Natural killer cell (primary cell): ENCODE results near the gene PPP3CA. TPM values are rescaled to one million over a fixed set of nuclear protein-coding genes. Genes with fewer than 3 reads are reported as not detected.

Experiments used
- ATAC-seq, 3 donors: fragments of 150-1000 bp in 2 of 3; fragments of 200-7000 bp in 1 of 3; cut with Tn5 transposase; 1 replicate in 1 of 3; 2 replicates in 2 of 3; pipeline ENCODE4 v1.10.0; 2021; ENCODE audit warnings: mild to moderate bottlenecking in 2 of 3, moderate library complexity in 2 of 3
- DNase-seq, 2 donors: peaks; one replicate each; pipeline versions ENCODE4 v3.0.0 to v3.0.0-alpha.2; 2013 to 2021; ENCODE audit warnings: mixed read lengths in 1 of 2
- H3K27ac ChIP-seq: one replicate; pipeline ENCODE4 v1.5.1; 2013; ENCODE audit warnings: mild to moderate bottlenecking, low read length
- H3K27me3 ChIP-seq: one replicate; pipeline ENCODE4 v1.6.1; 2013; ENCODE audit warnings: low read length; ENCODE audit not compliant: control insufficient read depth, insufficient read depth
- H3K36me3 ChIP-seq: one replicate; pipeline ENCODE4 v1.6.1; 2013; ENCODE audit warnings: low read length; ENCODE audit not compliant: control insufficient read depth, insufficient read depth
- H3K4me1 ChIP-seq: one replicate; pipeline ENCODE4 v1.6.1; 2013; ENCODE audit warnings: low read length; ENCODE audit not compliant: control insufficient read depth, insufficient read depth
- H3K4me3 ChIP-seq: one replicate; pipeline ENCODE4 v1.5.1; 2013; ENCODE audit warnings: low read length
- H3K9me3 ChIP-seq: one replicate; pipeline ENCODE4 v1.6.1; 2013; ENCODE audit warnings: low read length; ENCODE audit not compliant: control insufficient read depth, insufficient read depth
- H3K27ac Mint-ChIP-seq, 2 donors: one replicate each; pipeline ENCODE4 v1.8.0; 2022; ENCODE audit warnings: mild to moderate bottlenecking in 2 of 2, mixed read lengths in 2 of 2, moderate library complexity in 1 of 2
- H3K27me3 Mint-ChIP-seq, 2 donors: one replicate each; pipeline ENCODE4 v1.8.0; 2022; ENCODE audit warnings: low read depth in 2 of 2, mixed read lengths in 2 of 2
- H3K36me3 Mint-ChIP-seq: one replicate; pipeline ENCODE4 v1.8.0; 2022; ENCODE audit warnings: mixed read lengths
- H3K4me1 Mint-ChIP-seq, 2 donors: one replicate each; pipeline ENCODE4 v1.8.0; 2022; ENCODE audit warnings: mixed read lengths in 2 of 2
- H3K4me3 Mint-ChIP-seq: one replicate; pipeline ENCODE4 v1.8.0; 2022; ENCODE audit warnings: mild to moderate bottlenecking, moderate library complexity, mixed read lengths
- H3K9me3 Mint-ChIP-seq, 2 donors: one replicate each; pipeline ENCODE4 v1.8.0; 2022; ENCODE audit warnings: mixed read lengths in 2 of 2
- CTCF ChIP-seq: fragments of 200-600 bp; IDR thresholded peaks from one replicate; pipeline ENCODE4 v1.8.0; 2022; ENCODE audit warnings: antibody characterized with exemption
- WGBS: methylation state at CpG from one replicate; pipeline ENCODE4 v1.1.7; 2013; ENCODE audit warnings: missing lambda C conversion rate; ENCODE audit not compliant: insufficient coverage; 5-methylcytosine and 5-hydroxymethylcytosine counted together
- intact Hi-C: fragments of 100-400 bp; cut with micrococcal nuclease; formaldehyde crosslinking; loops from one replicate; pipeline ENCODE4 v1.14.2; 2022
- total RNA-seq, 4 donors: library from RNA; stranded (reverse); fragments of 120-200 nt in 1 of 4; gene quantifications; one replicate each; pipeline versions ENCODE4 v1.2.3 to v1.2.4, GENCODE V29; 2013 to 2022

Gene PPP3CA
- total RNA-seq, 3 donors from 2014 or later (not counting 1 experiment from before 2014, with no cell fraction given): 53.1 to 73.1 (median 58.0) TPM

DNA sequence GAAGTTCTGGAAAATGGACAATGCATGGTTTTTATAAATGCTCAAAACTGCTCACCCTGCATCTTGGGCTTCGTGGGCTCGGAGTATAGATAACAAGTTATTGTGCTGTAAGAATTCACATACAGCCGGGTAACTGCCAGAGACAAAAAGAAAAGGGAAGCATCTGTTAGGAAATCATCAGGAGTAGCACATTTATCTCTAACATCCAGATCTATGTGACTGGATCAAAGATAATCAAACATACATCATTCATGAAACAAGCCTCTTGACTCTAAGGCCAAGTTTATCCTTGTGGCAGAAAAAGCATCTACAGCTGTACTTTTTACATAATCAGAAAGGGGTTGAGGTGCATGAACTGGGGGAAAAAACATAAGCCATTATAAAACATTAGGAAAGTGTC is 264.2 kb downstream of the PPP3CA start:
- no peak for TF ChIP-seq CTCF
- Mint-ChIP-seq H3K4me3 (no peak overlapping the region), H3K27me3 (no peaks in the 10 kb centered on the region), H3K27ac (no peak overlapping the region), H3K9me3 (no peaks in the 10 kb centered on the region), H3K4me1 (peaks cover 14 to 20% of the 10 kb centered on the region in 2 donors), H3K36me3 (no peaks in the 10 kb centered on the region)
- Histone ChIP-seq H3K36me3 (peaks cover 38% of the 10 kb centered on the region), H3K27ac (no peak overlapping the region), H3K27me3 (no peaks in the 10 kb centered on the region), H3K4me3 (no peak overlapping the region), H3K4me1 (no peaks in the 10 kb centered on the region), H3K9me3 (no peaks in the 10 kb centered on the region)
- intact Hi-C loops: no loop called here
- DNase-seq: no peak
- ATAC-seq: no peak
- 79% methylated on average over 3 of the region's 3 CpGs for WGBS

DNA sequence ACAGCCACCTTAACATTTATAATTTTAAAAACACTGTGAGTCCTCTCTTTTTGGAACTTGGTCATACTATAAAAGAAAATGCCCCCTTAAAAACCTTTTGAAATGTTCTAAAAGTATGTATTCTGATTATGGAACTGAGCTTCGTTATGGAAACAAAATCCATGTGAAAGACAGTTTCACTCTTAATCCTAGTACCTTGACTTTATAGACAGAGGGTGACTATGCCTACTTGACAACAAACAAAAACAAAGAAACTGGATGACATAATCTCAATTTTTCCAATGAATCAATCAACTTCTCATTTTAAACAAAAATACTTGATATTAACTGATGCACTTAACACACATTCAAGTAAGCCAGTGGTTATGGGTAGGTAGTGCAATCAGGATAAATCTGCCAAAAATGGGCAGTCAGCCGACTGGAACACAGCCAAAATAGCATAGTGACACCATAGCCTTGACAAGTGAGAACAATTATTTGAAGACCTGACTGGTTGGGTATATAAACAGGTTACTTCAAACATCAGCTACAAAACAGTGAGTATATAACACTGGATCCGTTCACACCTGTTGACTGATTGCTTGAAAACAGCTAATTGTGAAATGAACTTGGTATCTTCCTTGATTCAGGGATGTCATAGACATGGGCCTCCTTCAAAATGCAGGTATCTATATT is 265.5 kb downstream of the PPP3CA start:
- H3K4me3 Mint-ChIP-seq: no peak overlapping the region
- ATAC-seq (no peak), DNase-seq (no peak)
- H3K4me1 Mint-ChIP-seq: peaks cover 11 to 24% of the 10 kb centered on the region in 2 donors
- no peaks in the 10 kb centered on the region for H3K9me3 Mint-ChIP-seq
- Histone ChIP-seq H3K9me3 (no peaks in the 10 kb centered on the region), H3K4me1 (no peaks in the 10 kb centered on the region), H3K27ac (no peak overlapping the region), H3K36me3 (peaks cover 35% of the 10 kb centered on the region), H3K4me3 (no peak overlapping the region), H3K27me3 (no peaks in the 10 kb centered on the region)
- no peaks in the 10 kb centered on the region for H3K27me3 Mint-ChIP-seq
- 96% methylated on average over 3 of the region's 3 CpGs for WGBS
- no peak overlapping the region for H3K27ac Mint-ChIP-seq
- H3K36me3 Mint-ChIP-seq: no peaks in the 10 kb centered on the region
- no peak for TF ChIP-seq CTCF
- intact Hi-C loops: no loop called here

DNA sequence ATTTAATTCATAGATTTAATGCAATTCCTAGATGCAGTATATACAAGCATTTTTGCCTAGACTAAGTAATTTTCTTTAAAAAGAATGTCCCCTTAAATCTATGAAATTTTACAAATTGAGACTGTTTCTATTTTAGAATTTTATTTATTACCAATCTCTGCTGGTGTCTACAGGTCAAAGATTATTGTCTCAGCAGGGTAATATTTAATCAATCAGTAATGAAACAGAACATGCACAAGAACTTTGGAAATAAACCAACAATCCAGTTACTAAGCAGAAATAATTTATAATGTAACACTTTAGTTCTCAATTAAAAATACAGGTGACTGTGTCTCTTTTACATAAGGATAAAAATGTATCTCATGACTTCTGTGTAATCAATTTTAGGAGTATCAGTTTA is 266.2 kb downstream of the PPP3CA start:
- ATAC-seq (no peak), DNase-seq (no peak)
- Histone ChIP-seq H3K27me3 (no peaks in the 10 kb centered on the region), H3K36me3 (peaks cover 34% of the 10 kb centered on the region), H3K27ac (no peak overlapping the region), H3K9me3 (no peaks in the 10 kb centered on the region), H3K4me3 (no peak overlapping the region), H3K4me1 (no peaks in the 10 kb centered on the region)
- Mint-ChIP-seq H3K4me1 (peaks cover 17 to 30% of the 10 kb centered on the region in 2 donors), H3K4me3 (no peak overlapping the region), H3K9me3 (no peaks in the 10 kb centered on the region), H3K36me3 (no peaks in the 10 kb centered on the region), H3K27me3 (no peaks in the 10 kb centered on the region), H3K27ac (no peak overlapping the region)
- TF ChIP-seq CTCF: no peak
- intact Hi-C loops: no loop called here

- no peaks in the 10 kb centered on the region for H3K27me3 Mint-ChIP-seq
- H3K4me3 Mint-ChIP-seq: no peak overlapping the region
- no peaks in the 10 kb centered on the region for H3K27me3 ChIP-seq
- no peak for TF ChIP-seq CTCF
- DNase-seq: no peak
- no peaks in the 10 kb centered on the region for H3K4me1 ChIP-seq
- peaks cover 8% of the 10 kb centered on the region for H3K36me3 Mint-ChIP-seq
- ATAC-seq: no peak
- H3K27ac Mint-ChIP-seq: no peak overlapping the region
- H3K9me3 ChIP-seq: no peaks in the 10 kb centered on the region
- H3K27ac ChIP-seq: no peak overlapping the region
- WGBS: 90% methylated on average over 2 of the region's 2 CpGs
- intact Hi-C loops: no loop called here
- H3K9me3 Mint-ChIP-seq: no peaks in the 10 kb centered on the region
- no peak overlapping the region for H3K4me3 ChIP-seq
- peaks cover 24 to 38% of the 10 kb centered on the region in 2 donors for H3K4me1 Mint-ChIP-seq
- H3K36me3 ChIP-seq: peaks cover 37% of the 10 kb centered on the region
Observed at GRCh38 chr4:101078950-101079349, 268.4 kb downstream of the PPP3CA start.
